OCI-LY7 (cell line): ENCODE measurements around the gene OTUD3. TPM values are rescaled to one million over a fixed set of nuclear protein-coding genes. Genes with fewer than 3 reads are reported as not detected.
"Not testable (repeated sequence)": the region's sequence is repeated elsewhere in the genome, so short reads cannot be mapped to it uniquely, and the experiment has no call there.

Experiments used
- BruUV-seq: library from RNA; stranded (reverse); fragments of 400-500 nt; replicated peaks from 2 replicates; lab custom pipeline; 2021; lab: Mats Ljungman, UMichigan
- CTCF ChIA-PET: fragments of 300-600 bp; sonication (Branson Sonifier 250); formaldehyde crosslinking; loops from one replicate; lab custom pipeline; 2022; ENCODE audit warnings: antibody characterized with exemption; ENCODE audit not compliant: unreplicated experiment; lab: Charles Lee
- POLR2A ChIA-PET: fragments of 300-600 bp; sonication (Branson Sonifier 250); formaldehyde crosslinking; loops from one replicate; lab custom pipeline; 2022; ENCODE audit warnings: antibody characterized with exemption; lab: Charles Lee
- DNase-seq: peaks from one replicate; pipeline ENCODE4 v3.0.0-alpha.2; 2015; ENCODE audit warnings: low spot score
- H2AFZ ChIP-seq: fragments of 200-600 bp; sonication (generic), shearing (Covaris generic); 2 replicates; pipeline ENCODE4 v1.6.1; 2014; ENCODE audit warnings: mild to moderate bottlenecking, antibody characterized with exemption, low read length, moderate library complexity
- H3K27ac ChIP-seq: fragments of 200-600 bp; sonication (generic); 2 replicates; pipeline ENCODE4 v1.5.1; 2014; ENCODE audit warnings: mixed run types, low read depth, mild to moderate bottlenecking, moderate library complexity, low read length, inconsistent platforms; ENCODE audit not compliant: poor library complexity, severe bottlenecking
- H3K36me3 ChIP-seq: fragments of 200-600 bp; sonication (generic); 2 replicates; pipeline ENCODE4 v1.6.1; 2014; ENCODE audit warnings: mild to moderate bottlenecking, antibody characterized with exemption, low read length, moderate library complexity, mixed read lengths; ENCODE audit not compliant: insufficient read depth
- H3K4me1 ChIP-seq: fragments of 200-600 bp; sonication (generic); 2 replicates; pipeline ENCODE4 v1.5.1; 2014; ENCODE audit warnings: mild to moderate bottlenecking, low read length; ENCODE audit not compliant: insufficient read depth, poor library complexity, severe bottlenecking
- H3K4me2 ChIP-seq: fragments of 200-600 bp; sonication (generic); 2 replicates; pipeline ENCODE4 v1.6.1; 2014; ENCODE audit warnings: mild to moderate bottlenecking, low read length
- H3K4me3 ChIP-seq: fragments of 200-600 bp; sonication (generic); 2 replicates; pipeline ENCODE4 v1.5.1; 2014; ENCODE audit warnings: mild to moderate bottlenecking, low read depth, low read length; ENCODE audit not compliant: poor library complexity, severe bottlenecking
- H3K79me2 ChIP-seq: fragments of 200-600 bp; sonication (generic); 2 replicates; pipeline ENCODE4 v1.6.1; 2016; ENCODE audit warnings: low read depth, mild to moderate bottlenecking, low read length, moderate library complexity, mixed read lengths; ENCODE audit not compliant: insufficient read depth
- H3K9me2 ChIP-seq: fragments of 200-600 bp; sonication (generic); 2 replicates; pipeline ENCODE4 v1.6.1; 2016; ENCODE audit warnings: mild to moderate bottlenecking, low read length, mixed read lengths; ENCODE audit not compliant: insufficient read depth
- H3K9me3 ChIP-seq: fragments of 200-600 bp; sonication (generic); 2 replicates; pipeline ENCODE4 v1.6.1; 2014; ENCODE audit warnings: mild to moderate bottlenecking, mixed run types, low read length, mixed read lengths
- H4K20me1 ChIP-seq: fragments of 200-600 bp; sonication (generic); 2 replicates; pipeline ENCODE4 v1.6.1; 2014; ENCODE audit warnings: mild to moderate bottlenecking, antibody characterized with exemption, low read length, moderate library complexity, mixed read lengths; ENCODE audit not compliant: insufficient read depth
- CTCF ChIP-seq: fragments of 200-600 bp; sonication (generic); conservative IDR thresholded peaks from 2 replicates; pipeline ENCODE4 v1.5.1; 2014; ENCODE audit warnings: mild to moderate bottlenecking, antibody characterized with exemption, low read length, moderate library complexity, mixed read lengths
- EZH2phosphoT487 ChIP-seq: fragments of 200-600 bp; sonication (generic); IDR thresholded peaks from 2 replicates; pipeline ENCODE4 v1.6.1; 2018; ENCODE audit warnings: low read depth, borderline replicate concordance, mild to moderate bottlenecking, mixed run types, antibody characterized with exemption, low read length, moderate library complexity, mixed read lengths
- intact Hi-C: fragments of 100-400 bp; cut with micrococcal nuclease; formaldehyde crosslinking; loops from one replicate; pipeline ENCODE4 v1.10.0; 2022; ENCODE audit not compliant: unreplicated experiment
- total RNA-seq, 2 experiments: library from RNA; depleted of rRNA in 1 of 2; stranded (reverse); fragments of >200 nt in 1 of 2; shearing (Covaris generic) in 1 of 2; gene quantifications; 2 replicates each; pipeline ENCODE4 v1.2.3, GENCODE V29; 2014 to 2022

OTUD3 gene
- total RNA-seq, 2 experiments from 2014 or later = 7.3 to 14.7 TPM

- Histone ChIP-seq H2AFZ (no peak overlapping the region), H3K9me2 (no peaks in the 10 kb centered on the region), H3K79me2 (no peaks in the 10 kb centered on the region), H3K4me1 (no peaks in the 10 kb centered on the region), H3K36me3 (no peaks in the 10 kb centered on the region), H3K9me3 (no peaks in the 10 kb centered on the region), H3K27ac (no peak overlapping the region), H3K4me3 (no peak overlapping the region), H3K4me2 (no peak overlapping the region), H4K20me1 (no peaks in the 10 kb centered on the region)
- no peak for DNase-seq
- POLR2A ChIA-PET = no interaction called here
- CTCF ChIA-PET = no interaction called here
- no peak for TF ChIP-seq EZH2phosphoT487
- TF ChIP-seq CTCF = no peak
- intact Hi-C loops = no loop called here
- BruUV-seq = no TSS peak
Observed at GRCh38 chr1:19864570-19865160, 17.5 kb upstream of the OTUD3 start.

GRCh38 chr1:19866029-19866428 lies 16.2 kb upstream of the OTUD3 start:
- no peak overlapping the region for H3K4me2 ChIP-seq
- no peak overlapping the region for H3K27ac ChIP-seq
- no peaks in the 10 kb centered on the region for H4K20me1 ChIP-seq
- no peak overlapping the region for H3K4me3 ChIP-seq
- intact Hi-C loops = no loop called here
- no TSS peak for BruUV-seq
- ChIA-PET POLR2A (no interaction called here), CTCF (no interaction called here)
- TF ChIP-seq EZH2phosphoT487 (no peak), CTCF (no peak)
- no peak overlapping the region for H2AFZ ChIP-seq
- no peaks in the 10 kb centered on the region for H3K79me2 ChIP-seq
- no peak for DNase-seq
- H3K36me3 ChIP-seq = no peaks in the 10 kb centered on the region
- no peaks in the 10 kb centered on the region for H3K4me1 ChIP-seq
- no peaks in the 10 kb centered on the region for H3K9me3 ChIP-seq
- H3K9me2 ChIP-seq = no peaks in the 10 kb centered on the region

GRCh38 chr1:19866758-19867157 lies 15.4 kb upstream of the OTUD3 start:
- H3K9me3 ChIP-seq = no peaks in the 10 kb centered on the region
- H3K36me3 ChIP-seq = no peaks in the 10 kb centered on the region
- H3K4me3 ChIP-seq = no peak overlapping the region
- no peak overlapping the region for H2AFZ ChIP-seq
- no peaks in the 10 kb centered on the region for H3K4me1 ChIP-seq
- H3K79me2 ChIP-seq = no peaks in the 10 kb centered on the region
- BruUV-seq = no TSS peak
- H4K20me1 ChIP-seq = no peaks in the 10 kb centered on the region
- POLR2A ChIA-PET = no interaction called here
- intact Hi-C loops = no loop called here
- CTCF ChIA-PET = no interaction called here
- no peaks in the 10 kb centered on the region for H3K9me2 ChIP-seq
- no peak for DNase-seq
- H3K27ac ChIP-seq = no peak overlapping the region
- no peak overlapping the region for H3K4me2 ChIP-seq
- TF ChIP-seq EZH2phosphoT487 (no peak), CTCF (no peak)

DNA sequence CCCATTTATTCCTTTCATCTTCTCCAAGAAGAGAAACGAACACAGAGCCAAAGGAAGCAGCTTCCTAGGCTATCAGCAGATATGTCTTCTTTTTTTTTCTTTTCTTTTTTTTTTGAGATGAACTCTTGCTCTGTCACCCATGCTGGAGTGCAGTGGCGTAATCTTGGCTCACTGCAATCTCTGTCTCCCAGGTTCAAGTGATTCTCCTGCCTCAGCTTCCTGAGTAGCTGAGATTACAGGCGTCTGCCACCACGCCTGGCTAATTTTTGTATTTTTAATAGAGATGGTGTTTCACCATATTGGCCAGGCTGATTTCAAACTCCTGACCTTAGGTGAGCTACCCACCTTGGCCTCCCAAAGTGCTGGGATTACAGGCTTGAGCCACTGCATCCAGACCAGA lies 13.6 kb upstream of the OTUD3 start:
- H3K4me1 ChIP-seq, POLR2A ChIA-PET, H2AFZ ChIP-seq, H3K9me3 ChIP-seq, BruUV-seq, H3K27ac ChIP-seq, H4K20me1 ChIP-seq, H3K4me2 ChIP-seq, intact Hi-C loops, H3K79me2 ChIP-seq, CTCF ChIA-PET, H3K4me3 ChIP-seq, H3K36me3 ChIP-seq, DNase-seq, H3K9me2 ChIP-seq: not testable (repeated sequence)
